ENCODE measurements around the gene DCAF4L1. TPM values are rescaled to one million over a fixed set of nuclear protein-coding genes. Genes with fewer than 3 reads are reported as not detected.

Gene DCAF4L1
- total RNA-seq, 1 experiment from 2014 or later, result 0.68 TPM

- H3K4me1 Mint-ChIP-seq (ENCODE audit: low read depth, unreplicated experiment), result no peaks in the 10 kb centered on the region
- no peak for TF ChIP-seq CTCF (IDR thresholded peaks at IDR 0.05; ENCODE audit: unreplicated experiment)
- no TSS peak for BruUV-seq (replicated peaks)
- CTCF ChIA-PET, result interaction anchor here (0.6 kb wide), 1 partner anchor 1088 kb away, joined by 3 read pairs; no protein-coding TSS in a partner anchor
- intact Hi-C loops (cut with micrococcal nuclease; ENCODE audit: unreplicated experiment), result no loop called here
- H3K27me3 Mint-ChIP-seq (ENCODE audit: unreplicated experiment), result no peaks in the 10 kb centered on the region
- no peak overlapping the region for H3K4me3 Mint-ChIP-seq (ENCODE audit: low read depth, unreplicated experiment)
- H3K27ac Mint-ChIP-seq (ENCODE audit: unreplicated experiment), result no peak overlapping the region
- DNase-seq, result no peak
- no peaks in the 10 kb centered on the region for H3K9me3 Mint-ChIP-seq (ENCODE audit: low read depth, unreplicated experiment)
- peaks cover 7% of the 10 kb centered on the region for H3K36me3 Mint-ChIP-seq (ENCODE audit: insufficient read depth, unreplicated experiment)
These were observed 3.6 kb downstream of the DCAF4L1 start for GRCh38 chr4:41985151-41985550.

- H3K36me3 Mint-ChIP-seq (ENCODE audit: insufficient read depth, unreplicated experiment), result peaks cover 28% of the 10 kb centered on the region
- CTCF ChIA-PET, result no interaction called here
- no TSS peak for BruUV-seq (replicated peaks)
- TF ChIP-seq CTCF (IDR thresholded peaks at IDR 0.05; ENCODE audit: unreplicated experiment), result no peak
- DNase-seq, result no peak
- peak overlapping the region; percentile 98 for H3K27ac Mint-ChIP-seq (ENCODE audit: unreplicated experiment)
- H3K4me3 Mint-ChIP-seq (ENCODE audit: low read depth, unreplicated experiment), result peak overlapping the region; percentile 88
- intact Hi-C loops (cut with micrococcal nuclease; ENCODE audit: unreplicated experiment), result no loop called here
- H3K4me1 Mint-ChIP-seq (ENCODE audit: low read depth, unreplicated experiment), result no peaks in the 10 kb centered on the region
- no peaks in the 10 kb centered on the region for H3K27me3 Mint-ChIP-seq (ENCODE audit: unreplicated experiment)
- H3K9me3 Mint-ChIP-seq (ENCODE audit: low read depth, unreplicated experiment), result no peaks in the 10 kb centered on the region
These were observed 8.4 kb downstream of the DCAF4L1 start for GRCh38 chr4:41989994-41990364.

GRCh38 chr4:41990365-41991111 lies 9.0 kb downstream of the DCAF4L1 start, which contains the start of gene SLC30A9:
TSS of gene SLC30A9 (plus strand) at chr4:41990530. CDS start at chr4:41990652, 122 bp downstream.
- CTCF ChIA-PET, result interaction anchor here (0.7 kb wide), 1 partner anchor 23 kb away, joined by 13 read pairs; no protein-coding TSS in a partner anchor
- intact Hi-C loops (cut with micrococcal nuclease; ENCODE audit: unreplicated experiment), result no loop called here
- BruUV-seq (replicated peaks), result no TSS peak

More at GRCh38 chr4:41990365-41991111, 9.0 kb downstream of the DCAF4L1 start, which contains the start of gene SLC30A9:
- peak; percentile 85 for DNase-seq
- no peaks in the 10 kb centered on the region for H3K9me3 Mint-ChIP-seq (ENCODE audit: low read depth, unreplicated experiment)
- TF ChIP-seq CTCF (IDR thresholded peaks at IDR 0.05; ENCODE audit: unreplicated experiment), result no peak
- no peaks in the 10 kb centered on the region for H3K4me1 Mint-ChIP-seq (ENCODE audit: low read depth, unreplicated experiment)
- H3K27ac Mint-ChIP-seq (ENCODE audit: unreplicated experiment), result peak within 1 kb of the TSS; percentile 98
- peak within 1 kb of the TSS; percentile 88 for H3K4me3 Mint-ChIP-seq (ENCODE audit: low read depth, unreplicated experiment)
- H3K36me3 Mint-ChIP-seq (ENCODE audit: insufficient read depth, unreplicated experiment), result peaks cover 28% of the 10 kb centered on the region
- no peaks in the 10 kb centered on the region for H3K27me3 Mint-ChIP-seq (ENCODE audit: unreplicated experiment)
